PFSK-1 (cell line): ENCODE measurements around the gene JADE2.

Source experiments
- POLR2AphosphoS5 ChIP-seq: IDR thresholded peaks from 2 replicates; pipeline ENCODE4 v1.6.1; 2012; ENCODE audit warnings: low read depth, mild to moderate bottlenecking, control low read depth, low read length, moderate library complexity
- REST ChIP-seq, 2 experiments: IDR thresholded peaks; 2 replicates each; pipeline versions ENCODE4 v1.6.1 to v1.8.0; 2011 to 2012; ENCODE audit warnings: low read depth in 2 of 2, low read length in 2 of 2, control low read depth in 1 of 2, inconsistent platforms in 1 of 2, mild to moderate bottlenecking in 1 of 2, moderate library complexity in 1 of 2; ENCODE audit not compliant: insufficient read depth in 1 of 2

GRCh38 chr5:134504629-134505300, 20.7 kb upstream of the JADE2 start:
- no peak for TF ChIP-seq POLR2AphosphoS5
- no peak for TF ChIP-seq REST (IDR thresholded peaks at IDR 0.05; ENCODE audit: insufficient read depth in 1 of 2, low read depth in 2 of 2, low read length in 2 of 2)
